ENCODE data around the gene RTL1. TPM values are rescaled to one million over a fixed set of nuclear protein-coding genes. Genes with fewer than 3 reads are reported as not detected.

Gene RTL1
- total and polyA plus RNA-seq, 2 of the 8 experiments (the other 6 are each of a cell fraction or from before 2014, with no cell fraction given), result not detected

DNA sequence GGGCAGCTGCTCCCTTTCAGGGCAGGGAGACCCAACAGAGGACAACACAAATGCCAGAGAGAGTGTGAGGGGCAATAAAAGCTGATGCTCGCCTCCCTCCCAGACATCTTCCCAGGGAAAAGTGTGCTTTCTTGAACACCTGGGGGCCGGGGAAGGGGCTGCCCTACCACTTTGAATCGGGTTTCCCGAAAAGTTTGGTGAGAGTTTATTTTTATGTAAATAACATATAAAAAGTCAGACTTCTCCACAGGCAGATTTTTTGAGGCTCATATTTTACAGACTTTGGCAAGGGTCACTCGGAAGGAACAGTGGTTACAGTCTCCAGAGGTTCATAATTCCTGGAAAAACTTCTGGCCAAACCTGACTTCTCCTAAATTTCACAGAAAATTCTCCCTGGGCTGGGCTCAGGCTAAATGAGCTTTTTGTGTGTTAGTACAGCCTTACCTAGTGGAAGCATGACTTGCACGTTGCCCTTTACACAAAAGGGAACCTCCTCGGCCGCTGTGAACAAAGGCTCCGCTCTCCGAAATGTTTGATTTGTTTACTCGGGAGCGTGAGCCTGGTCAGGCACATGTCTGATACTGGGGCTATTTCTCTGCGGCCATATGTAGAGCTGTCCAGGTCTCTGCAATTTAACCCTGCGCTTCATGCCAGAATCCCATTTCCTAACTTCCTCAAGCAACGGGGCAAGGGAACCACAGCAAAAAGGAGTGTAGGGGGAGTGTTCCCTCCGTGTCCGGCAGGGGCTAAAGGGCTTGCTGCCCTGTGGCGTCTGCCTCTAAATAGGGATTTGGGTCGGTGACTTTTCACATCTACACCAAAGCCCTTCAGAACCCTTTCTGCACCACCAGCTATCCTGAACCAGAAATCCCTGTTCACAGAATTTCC lies 3.4 kb downstream of the RTL1 start (continued):
- TF ChIP-seq SIN3A (conservative IDR thresholded peaks at IDR 0.05 in 1 of 2, IDR thresholded peaks at IDR 0.05 in 1 of 2; ENCODE audit: low read depth in 1 of 2, low read length in 2 of 2) (peak in 1 of 2 experiments; percentile 63; a peak in 1 of 4 replicates), ASH2L (IDR thresholded peaks at IDR 0.05; ENCODE audit: low read length) (peak; percentile 43), E2F6 (IDR thresholded peaks at IDR 0.05) (peak; percentile 29), YY1 (IDR thresholded peaks at IDR 0.05; ENCODE audit: low read depth, low read length) (no peak), RAD21 (IDR thresholded peaks at IDR 0.05 in 1 of 2, conservative IDR thresholded peaks at IDR 0.05 in 1 of 2; ENCODE audit: low read depth in 2 of 2, low read length in 2 of 2) (peak in 1 of 2 experiments; percentile 12; a peak in 1 of 4 replicates)

Measured in H1 (cell line).